HCT116 (cell line): ENCODE results near the gene ADAM30.

Experiments used
- EGR1 ChIP-seq: IDR thresholded peaks from 2 replicates; pipeline ENCODE4 v1.6.1; 2012; ENCODE audit warnings: low read depth
- ELF1 ChIP-seq: IDR thresholded peaks from 2 replicates; pipeline ENCODE4 v1.6.1; 2012; ENCODE audit warnings: low read depth, borderline replicate concordance
- POLR2A ChIP-seq: IDR thresholded peaks from 2 replicates; pipeline ENCODE4 v1.7.0; 2011; ENCODE audit warnings: borderline replicate concordance; ENCODE audit not compliant: insufficient read depth, insufficient read length; ENCODE audit errors: extremely low read depth
- POLR2AphosphoS5 ChIP-seq: IDR thresholded peaks from 2 replicates; pipeline ENCODE4 v1.6.1; 2011; ENCODE audit warnings: mild to moderate bottlenecking, low read depth, low read length, moderate library complexity
- RAD21 ChIP-seq: IDR thresholded peaks from 2 replicates; pipeline ENCODE4 v1.6.1; 2012; ENCODE audit warnings: low read depth, mild to moderate bottlenecking
- YY1 ChIP-seq: IDR thresholded peaks from 2 replicates; pipeline ENCODE4 v1.6.1; 2011; ENCODE audit warnings: low read length, low read depth, moderate library complexity, mild to moderate bottlenecking; ENCODE audit not compliant: insufficient replicate concordance; ENCODE audit errors: extremely low read depth
- ZNF274 ChIP-seq: fragments of 200-500 bp; sonication (Bioruptor generic); IDR thresholded peaks from 2 replicates; pipeline ENCODE4 v1.6.1; 2014; ENCODE audit warnings: mild to moderate bottlenecking, low read depth, low read length, inconsistent platforms
- TF ChIP-seq, protein P1 (sequence below): IDR thresholded peaks from 2 replicates; pipeline ENCODE4 v1.6.1; 2012; ENCODE audit warnings: low read depth
- TF ChIP-seq, protein P2 (sequence below), 3 experiments: fragments of 200-600 bp in 1 of 3; sonication (generic) in 1 of 3; IDR thresholded peaks in 2 of 3; conservative IDR thresholded peaks in 1 of 3; 2 replicates each; pipeline ENCODE4 v1.5.1; 2012 to 2017; ENCODE audit warnings: low read depth in 2 of 3, low read length in 2 of 3, antibody characterized with exemption in 1 of 3, borderline replicate concordance in 1 of 3, control low read depth in 1 of 3, mild to moderate bottlenecking in 1 of 3, mixed read lengths in 1 of 3, mixed run types in 1 of 3, moderate library complexity in 1 of 3; ENCODE audit not compliant: insufficient read depth in 1 of 3

DNA sequence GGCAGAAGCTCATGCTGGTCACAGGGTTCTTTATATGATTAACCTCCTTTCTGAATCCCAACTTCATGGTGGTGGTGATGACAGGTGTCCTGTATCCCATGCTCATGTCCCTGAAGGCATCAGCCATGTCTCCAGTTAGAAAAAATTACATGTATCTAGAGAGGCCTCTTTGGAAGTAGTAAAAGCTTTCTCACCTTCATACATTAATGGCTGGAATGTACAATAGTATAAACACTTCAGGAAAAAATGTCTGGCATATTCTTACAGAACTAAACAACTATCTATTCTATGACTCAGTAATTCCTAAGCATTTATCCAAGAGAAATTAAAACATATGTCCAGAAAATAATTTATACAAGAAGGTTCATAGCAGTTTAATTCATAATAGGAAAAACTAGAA, 34.0 kb downstream of the ADAM30 start:
- TF ChIP-seq POLR2A (no peak), ZNF274 (no peak), YY1 (no peak), EGR1 (no peak), POLR2AphosphoS5 (no peak), ELF1 (no peak), RAD21 (no peak)
- TF ChIP-seq, protein P1, sequence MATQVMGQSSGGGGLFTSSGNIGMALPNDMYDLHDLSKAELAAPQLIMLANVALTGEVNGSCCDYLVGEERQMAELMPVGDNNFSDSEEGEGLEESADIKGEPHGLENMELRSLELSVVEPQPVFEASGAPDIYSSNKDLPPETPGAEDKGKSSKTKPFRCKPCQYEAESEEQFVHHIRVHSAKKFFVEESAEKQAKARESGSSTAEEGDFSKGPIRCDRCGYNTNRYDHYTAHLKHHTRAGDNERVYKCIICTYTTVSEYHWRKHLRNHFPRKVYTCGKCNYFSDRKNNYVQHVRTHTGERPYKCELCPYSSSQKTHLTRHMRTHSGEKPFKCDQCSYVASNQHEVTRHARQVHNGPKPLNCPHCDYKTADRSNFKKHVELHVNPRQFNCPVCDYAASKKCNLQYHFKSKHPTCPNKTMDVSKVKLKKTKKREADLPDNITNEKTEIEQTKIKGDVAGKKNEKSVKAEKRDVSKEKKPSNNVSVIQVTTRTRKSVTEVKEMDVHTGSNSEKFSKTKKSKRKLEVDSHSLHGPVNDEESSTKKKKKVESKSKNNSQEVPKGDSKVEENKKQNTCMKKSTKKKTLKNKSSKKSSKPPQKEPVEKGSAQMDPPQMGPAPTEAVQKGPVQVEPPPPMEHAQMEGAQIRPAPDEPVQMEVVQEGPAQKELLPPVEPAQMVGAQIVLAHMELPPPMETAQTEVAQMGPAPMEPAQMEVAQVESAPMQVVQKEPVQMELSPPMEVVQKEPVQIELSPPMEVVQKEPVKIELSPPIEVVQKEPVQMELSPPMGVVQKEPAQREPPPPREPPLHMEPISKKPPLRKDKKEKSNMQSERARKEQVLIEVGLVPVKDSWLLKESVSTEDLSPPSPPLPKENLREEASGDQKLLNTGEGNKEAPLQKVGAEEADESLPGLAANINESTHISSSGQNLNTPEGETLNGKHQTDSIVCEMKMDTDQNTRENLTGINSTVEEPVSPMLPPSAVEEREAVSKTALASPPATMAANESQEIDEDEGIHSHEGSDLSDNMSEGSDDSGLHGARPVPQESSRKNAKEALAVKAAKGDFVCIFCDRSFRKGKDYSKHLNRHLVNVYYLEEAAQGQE = no peak
- TF ChIP-seq, protein P2, sequence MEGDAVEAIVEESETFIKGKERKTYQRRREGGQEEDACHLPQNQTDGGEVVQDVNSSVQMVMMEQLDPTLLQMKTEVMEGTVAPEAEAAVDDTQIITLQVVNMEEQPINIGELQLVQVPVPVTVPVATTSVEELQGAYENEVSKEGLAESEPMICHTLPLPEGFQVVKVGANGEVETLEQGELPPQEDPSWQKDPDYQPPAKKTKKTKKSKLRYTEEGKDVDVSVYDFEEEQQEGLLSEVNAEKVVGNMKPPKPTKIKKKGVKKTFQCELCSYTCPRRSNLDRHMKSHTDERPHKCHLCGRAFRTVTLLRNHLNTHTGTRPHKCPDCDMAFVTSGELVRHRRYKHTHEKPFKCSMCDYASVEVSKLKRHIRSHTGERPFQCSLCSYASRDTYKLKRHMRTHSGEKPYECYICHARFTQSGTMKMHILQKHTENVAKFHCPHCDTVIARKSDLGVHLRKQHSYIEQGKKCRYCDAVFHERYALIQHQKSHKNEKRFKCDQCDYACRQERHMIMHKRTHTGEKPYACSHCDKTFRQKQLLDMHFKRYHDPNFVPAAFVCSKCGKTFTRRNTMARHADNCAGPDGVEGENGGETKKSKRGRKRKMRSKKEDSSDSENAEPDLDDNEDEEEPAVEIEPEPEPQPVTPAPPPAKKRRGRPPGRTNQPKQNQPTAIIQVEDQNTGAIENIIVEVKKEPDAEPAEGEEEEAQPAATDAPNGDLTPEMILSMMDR (IDR thresholded peaks at IDR 0.05 in 2 of 3, conservative IDR thresholded peaks at IDR 0.05 in 1 of 3; ENCODE audit: borderline replicate concordance in 1 of 3, insufficient read depth in 1 of 3, low read depth in 2 of 3, low read length in 2 of 3) = no peak
